Suprapubic skin (tissue), 4 donors: ENCODE results near the gene ARID1B. TPM values are rescaled to one million over a fixed set of nuclear protein-coding genes. Genes with fewer than 3 reads are reported as not detected.
A peak's percentile ranks its signal among the peaks of the same experiment; 100 is the strongest.
"Not testable (repeated sequence)": the region's sequence is repeated elsewhere in the genome, so short reads cannot be mapped to it uniquely, and the experiment has no call there.

Experiments used
- DNase-seq, 2 donors: peaks; one replicate each; pipeline ENCODE4 v3.0.0-alpha.2; 2019; ENCODE audit warnings: low spot score in 2 of 2
- H3K27ac ChIP-seq: fragments of 200-600 bp; sonication (generic); one replicate; pipeline ENCODE4 v1.5.1; 2019
- H3K27me3 ChIP-seq: fragments of 200-600 bp; sonication (generic); one replicate; pipeline ENCODE4 v1.5.1; 2019
- H3K36me3 ChIP-seq: fragments of 200-600 bp; sonication (generic); one replicate; pipeline ENCODE4 v1.5.1; 2019
- H3K4me1 ChIP-seq: fragments of 200-600 bp; sonication (generic); one replicate; pipeline ENCODE4 v1.5.1; 2019
- H3K4me3 ChIP-seq: fragments of 200-600 bp; sonication (generic); one replicate; pipeline ENCODE4 v1.5.1; 2019; ENCODE audit warnings: mild to moderate bottlenecking
- H3K9me3 ChIP-seq: fragments of 200-600 bp; sonication (generic); one replicate; pipeline ENCODE4 v1.5.1; 2019
- CTCF ChIP-seq, 2 donors: fragments of 200-600 bp in 1 of 2; fragments of 450-650 bp in 1 of 2; sonication (generic) in 1 of 2; IDR thresholded peaks; one replicate each; pipeline ENCODE4 v1.5.1; 2016 to 2019; ENCODE audit warnings: antibody characterized with exemption in 2 of 2, mild to moderate bottlenecking in 1 of 2, moderate library complexity in 1 of 2
- EP300 ChIP-seq: sonication (generic); formaldehyde crosslinking; IDR thresholded peaks from one replicate; pipeline ENCODE4 v1.6.1; 2017; ENCODE audit warnings: antibody characterized with exemption
- POLR2A ChIP-seq, 2 donors: fragments of 450-650 bp; IDR thresholded peaks; one replicate each; pipeline ENCODE4 v1.6.1; 2017; ENCODE audit warnings: antibody characterized with exemption in 2 of 2, mild to moderate bottlenecking in 2 of 2, moderate library complexity in 2 of 2
- POLR2AphosphoS5 ChIP-seq, 3 donors: sonication (generic); formaldehyde crosslinking; IDR thresholded peaks; one replicate each; pipeline ENCODE4 v1.6.1; 2017; ENCODE audit warnings: antibody characterized with exemption in 3 of 3
- WGBS: methylation state at CpG from one replicate; pipeline ENCODE4 v1.1.5; 2018; 5-methylcytosine and 5-hydroxymethylcytosine counted together
- total RNA-seq, 4 donors: library from RNA; depleted of rRNA; stranded (reverse); fragments of >200 nt; gene quantifications; one replicate each; pipeline ENCODE4 v1.1.0, GENCODE V29; 2016

ARID1B gene
- total RNA-seq, 4 donors from 2014 or later: 102 to 233 (median 129) TPM

GRCh38 chr6:157145656-157146285, 368.6 kb downstream of the ARID1B start:
- TF ChIP-seq EP300 (no peak), CTCF (IDR thresholded peaks at IDR 0.05) (no peak), POLR2AphosphoS5 (IDR thresholded peaks at IDR 0.05) (no peak), POLR2A (IDR thresholded peaks at IDR 0.05) (no peak)
- H3K27ac ChIP-seq: no peak overlapping the region
- peaks cover 13% of the 10 kb centered on the region for H3K36me3 ChIP-seq
- no peaks in the 10 kb centered on the region for H3K9me3 ChIP-seq
- no peaks in the 10 kb centered on the region for H3K27me3 ChIP-seq
- WGBS: 80% methylated on average over 6 of the region's 6 CpGs
- DNase-seq: no peak
- H3K4me3 ChIP-seq: no peak overlapping the region
- peaks cover 46% of the 10 kb centered on the region for H3K4me1 ChIP-seq

- H3K9me3 ChIP-seq, H3K4me3 ChIP-seq, H3K27me3 ChIP-seq, DNase-seq, H3K27ac ChIP-seq: not testable (repeated sequence)
- H3K36me3 ChIP-seq: peaks cover 18% of the 10 kb centered on the region
- H3K4me1 ChIP-seq: peaks cover 46% of the 10 kb centered on the region
- 89% methylated on average over 60 of the region's 74 CpGs for WGBS
Measured at GRCh38 chr6:157147054-157148026, 370.2 kb downstream of the ARID1B start.

GRCh38 chr6:157148391-157149323, 371.5 kb downstream of the ARID1B start:
- no peak for TF ChIP-seq EP300
- peak in 1 of 3 donors; percentile 30 for TF ChIP-seq POLR2AphosphoS5 (IDR thresholded peaks at IDR 0.05)
- peaks cover 20% of the 10 kb centered on the region for H3K36me3 ChIP-seq
- peak overlapping the region; percentile 56 for H3K27ac ChIP-seq
- H3K27me3 ChIP-seq: no peaks in the 10 kb centered on the region
- peaks cover 38% of the 10 kb centered on the region for H3K4me1 ChIP-seq
- no peaks in the 10 kb centered on the region for H3K9me3 ChIP-seq
- 48% methylated on average over 23 of the region's 25 CpGs for WGBS
- no peak overlapping the region for H3K4me3 ChIP-seq
- DNase-seq: no peak

GRCh38 chr6:157150076-157150475, 372.9 kb downstream of the ARID1B start:
- no peak overlapping the region for H3K4me3 ChIP-seq
- no peak for DNase-seq
- no peaks in the 10 kb centered on the region for H3K9me3 ChIP-seq
- 92% methylated on average over 6 of the region's 6 CpGs for WGBS
- H3K36me3 ChIP-seq: peaks cover 29% of the 10 kb centered on the region
- TF ChIP-seq CTCF (IDR thresholded peaks at IDR 0.05) (no peak), EP300 (no peak), POLR2A (IDR thresholded peaks at IDR 0.05) (no peak), POLR2AphosphoS5 (IDR thresholded peaks at IDR 0.05) (no peak)
- H3K27me3 ChIP-seq: no peaks in the 10 kb centered on the region
- no peak overlapping the region for H3K27ac ChIP-seq
- H3K4me1 ChIP-seq: peaks cover 24% of the 10 kb centered on the region

- peaks cover 33% of the 10 kb centered on the region for H3K36me3 ChIP-seq
- no peaks in the 10 kb centered on the region for H3K9me3 ChIP-seq
- no peak overlapping the region for H3K4me3 ChIP-seq
- no peak for TF ChIP-seq CTCF (IDR thresholded peaks at IDR 0.05)
- TF ChIP-seq POLR2AphosphoS5 (IDR thresholded peaks at IDR 0.05): no peak
- TF ChIP-seq POLR2A (IDR thresholded peaks at IDR 0.05): no peak
- TF ChIP-seq EP300: no peak
- peaks cover 17% of the 10 kb centered on the region for H3K4me1 ChIP-seq
- no peak overlapping the region for H3K27ac ChIP-seq
- 91% methylated on average over 11 of the region's 11 CpGs for WGBS
- no peaks in the 10 kb centered on the region for H3K27me3 ChIP-seq
- no peak for DNase-seq
Measured at GRCh38 chr6:157151029-157151428, 373.9 kb downstream of the ARID1B start.
